HepG2 (cell line): ENCODE data around the gene EPB41L2. TPM values are rescaled to one million over a fixed set of nuclear protein-coding genes. Genes with fewer than 3 reads are reported as not detected.

Experiments used
- CCDC6 ChIP-seq: sonication (generic); formaldehyde crosslinking; IDR thresholded peaks from 2 replicates; pipeline ENCODE4 v1.8.1; 2022; ENCODE audit warnings: mild to moderate bottlenecking, missing genetic modification reagents, moderate library complexity
- DMAP1 ChIP-seq: IDR thresholded peaks from 2 replicates; pipeline ENCODE4 v1.6.1; 2016
- KLF9 ChIP-seq: IDR thresholded peaks from 2 replicates; pipeline ENCODE4 v1.6.1; 2016; ENCODE audit warnings: low read depth
- MATR3 ChIP-seq: sonication (generic); formaldehyde crosslinking; IDR thresholded peaks from 2 replicates; pipeline ENCODE4 v1.4.0; 2020; ENCODE audit warnings: missing genetic modification reagents
- PBX2 ChIP-seq: IDR thresholded peaks from 2 replicates; pipeline ENCODE4 v1.6.1; 2016; ENCODE audit warnings: control low read depth
- TGIF2 ChIP-seq: IDR thresholded peaks from 2 replicates; pipeline ENCODE4 v1.6.1; 2016; ENCODE audit warnings: control low read depth, missing compliant biosample characterization
- U2AF2 ChIP-seq: fragments of 200-400 bp; formaldehyde crosslinking; IDR thresholded peaks from 2 replicates; pipeline ENCODE4 v1.6.1; 2017; ENCODE audit warnings: low read depth, mild to moderate bottlenecking, low read length
- XRCC5 ChIP-seq: fragments of 200-400 bp; formaldehyde crosslinking; optimal IDR thresholded peaks from 2 replicates; pipeline ENCODE3; 2017; ENCODE audit warnings: mild to moderate bottlenecking, low read length
- ZNF382 ChIP-seq: sonication (generic); formaldehyde crosslinking; IDR thresholded peaks from 2 replicates; pipeline ENCODE4 v1.5.0; 2020; ENCODE audit warnings: missing genetic modification reagents, mild to moderate bottlenecking, borderline replicate concordance
- polyA plus RNA-seq, 8 experiments: library from polyadenylated mRNA; depleted of rRNA in 3 of 8; stranded (reverse) in 7 of 8; unstranded in 1 of 8; fragments of >200 nt; fragmentation: Illumina TruSeq in 4 of 8; extraction: Trizol in 4 of 8; gene quantifications; 2 replicates each; pipeline versions ENCODE4 v1.2.1 to v1.2.3, GENCODE V29; 2011 to 2016; ENCODE audit warnings: low read depth in 4 of 8, missing spikeins in 1 of 8, mixed read lengths in 1 of 8; ENCODE audit not compliant: insufficient read depth in 1 of 8
- total RNA-seq, 5 experiments: library from RNA; depleted of rRNA; stranded (reverse); fragments of >200 nt; fragmentation: Illumina TruSeq; extraction: Trizol; gene quantifications; 2 replicates each; pipeline ENCODE4 v1.2.3, GENCODE V29; 2016; ENCODE audit warnings: low read depth in 1 of 5
- TF ChIP-seq, protein P1 (sequence below): sonication (generic); formaldehyde crosslinking; IDR thresholded peaks from 2 replicates; pipeline ENCODE4 v1.9.0; 2022; ENCODE audit warnings: missing genetic modification reagents, mild to moderate bottlenecking, borderline replicate concordance
- TF ChIP-seq, protein P2 (sequence below): sonication (generic); formaldehyde crosslinking; IDR thresholded peaks from 2 replicates; pipeline ENCODE4 v1.8.1; 2023; ENCODE audit warnings: mild to moderate bottlenecking, moderate library complexity, missing genetic modification reagents
- TF ChIP-seq, protein P3 (sequence below): sonication (generic); formaldehyde crosslinking; IDR thresholded peaks from 2 replicates; pipeline ENCODE4 v1.5.1; 2020; ENCODE audit warnings: mild to moderate bottlenecking, missing genetic modification reagents, moderate library complexity
- TF ChIP-seq, protein P4 (sequence below): sonication (generic); formaldehyde crosslinking; conservative IDR thresholded peaks from 2 replicates; pipeline ENCODE4 v1.5.0; 2020; ENCODE audit warnings: missing genetic modification reagents
- TF ChIP-seq, protein P5 (sequence below): sonication (generic); formaldehyde crosslinking; IDR thresholded peaks from 2 replicates; pipeline ENCODE4 v1.8.0; 2022; ENCODE audit warnings: mild to moderate bottlenecking, missing genetic modification reagents, moderate library complexity
- TF ChIP-seq, protein P6 (sequence below): sonication (generic); formaldehyde crosslinking; IDR thresholded peaks from 2 replicates; pipeline ENCODE4 v1.5.0; 2020; ENCODE audit warnings: missing genetic modification reagents

Gene EPB41L2
- total and polyA plus RNA-seq, 2 of the 13 experiments (the other 11 are each of a cell fraction or from before 2014, with no cell fraction given), result 41.7 to 56.4 TPM

DNA sequence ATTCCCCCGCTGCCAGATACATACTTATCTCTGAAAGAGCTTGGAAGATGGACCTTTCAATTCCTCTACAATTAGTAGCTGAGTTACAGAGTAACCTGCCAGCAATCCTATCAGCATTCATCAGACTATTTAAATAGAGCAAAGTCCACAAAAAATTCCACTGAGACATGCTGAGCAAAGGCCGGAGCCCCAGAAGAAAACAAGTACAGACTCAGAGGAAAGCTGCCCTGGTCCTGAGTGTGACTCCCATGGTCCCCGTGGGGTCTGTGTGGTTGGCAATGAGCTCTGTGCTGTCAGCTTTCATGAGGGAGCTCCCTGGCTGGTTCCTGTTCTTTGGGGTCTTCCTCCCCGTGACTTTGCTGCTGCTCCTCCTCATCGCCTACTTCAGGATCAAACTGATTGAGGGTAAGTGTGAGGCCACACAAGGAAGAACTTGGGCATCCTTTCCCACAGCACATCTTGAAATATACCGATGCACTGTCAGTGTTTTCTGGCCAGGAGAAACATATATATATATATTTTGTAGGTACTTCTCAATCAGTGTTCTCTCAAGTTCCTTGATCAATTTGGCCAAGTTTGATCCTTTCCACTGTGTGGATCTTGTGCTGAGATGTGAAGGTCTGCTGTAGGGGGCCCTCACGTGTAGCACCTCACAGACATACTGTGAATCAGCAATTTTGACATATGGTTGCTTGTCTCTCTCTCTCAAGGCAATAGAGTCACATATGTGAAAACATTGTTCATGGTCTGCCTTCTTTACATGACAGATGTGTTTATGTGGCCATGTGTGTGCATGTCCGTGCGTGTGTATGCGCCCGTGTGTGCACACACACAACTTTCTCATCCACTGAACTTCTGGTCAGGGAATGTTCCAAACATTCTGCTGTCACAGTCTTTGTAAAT lies 235.5 kb downstream of the EPB41L2 start, which contains the start of gene SMLR1 (continued):
- TF ChIP-seq CCDC6 (no peak), TGIF2 (peak; percentile 59; the same call in 1 of the 2 replicates), KLF9 (CRISPR knock-in tag) (no peak), DMAP1 (CRISPR knock-in tag) (peak; percentile 57; the same call in 1 of the 2 replicates), U2AF2 (no peak), MATR3 (CRISPR knock-in tag) (no peak), XRCC5 (peak; percentile 34), ZNF382 (no peak), PBX2 (CRISPR knock-in tag) (no peak)
- TF ChIP-seq, protein P1, sequence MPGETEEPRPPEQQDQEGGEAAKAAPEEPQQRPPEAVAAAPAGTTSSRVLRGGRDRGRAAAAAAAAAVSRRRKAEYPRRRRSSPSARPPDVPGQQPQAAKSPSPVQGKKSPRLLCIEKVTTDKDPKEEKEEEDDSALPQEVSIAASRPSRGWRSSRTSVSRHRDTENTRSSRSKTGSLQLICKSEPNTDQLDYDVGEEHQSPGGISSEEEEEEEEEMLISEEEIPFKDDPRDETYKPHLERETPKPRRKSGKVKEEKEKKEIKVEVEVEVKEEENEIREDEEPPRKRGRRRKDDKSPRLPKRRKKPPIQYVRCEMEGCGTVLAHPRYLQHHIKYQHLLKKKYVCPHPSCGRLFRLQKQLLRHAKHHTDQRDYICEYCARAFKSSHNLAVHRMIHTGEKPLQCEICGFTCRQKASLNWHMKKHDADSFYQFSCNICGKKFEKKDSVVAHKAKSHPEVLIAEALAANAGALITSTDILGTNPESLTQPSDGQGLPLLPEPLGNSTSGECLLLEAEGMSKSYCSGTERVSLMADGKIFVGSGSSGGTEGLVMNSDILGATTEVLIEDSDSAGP (CRISPR knock-in tag), result peak; percentile 51
- TF ChIP-seq, protein P2, sequence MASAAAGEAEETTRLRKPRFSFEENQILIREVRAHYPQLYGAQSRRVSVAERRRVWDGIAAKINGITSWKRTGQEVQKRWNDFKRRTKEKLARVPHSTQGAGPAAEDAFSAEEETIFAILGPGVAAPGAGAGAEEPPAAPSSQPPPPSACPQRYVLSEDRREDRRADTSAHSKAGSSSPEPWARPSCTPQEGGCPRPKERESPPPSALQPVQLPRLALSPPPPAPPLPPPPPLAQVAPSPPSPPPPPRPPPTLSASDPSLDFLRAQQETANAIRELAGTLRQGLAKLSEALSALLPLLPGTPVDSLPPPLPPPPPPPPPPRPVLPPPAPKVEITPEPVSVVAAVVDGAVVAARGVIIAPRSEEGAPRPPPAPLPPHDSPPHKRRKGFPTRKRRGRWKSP (CRISPR knock-in tag), result peak; percentile 13; the same call in 1 of the 2 replicates
- TF ChIP-seq, protein P3, sequence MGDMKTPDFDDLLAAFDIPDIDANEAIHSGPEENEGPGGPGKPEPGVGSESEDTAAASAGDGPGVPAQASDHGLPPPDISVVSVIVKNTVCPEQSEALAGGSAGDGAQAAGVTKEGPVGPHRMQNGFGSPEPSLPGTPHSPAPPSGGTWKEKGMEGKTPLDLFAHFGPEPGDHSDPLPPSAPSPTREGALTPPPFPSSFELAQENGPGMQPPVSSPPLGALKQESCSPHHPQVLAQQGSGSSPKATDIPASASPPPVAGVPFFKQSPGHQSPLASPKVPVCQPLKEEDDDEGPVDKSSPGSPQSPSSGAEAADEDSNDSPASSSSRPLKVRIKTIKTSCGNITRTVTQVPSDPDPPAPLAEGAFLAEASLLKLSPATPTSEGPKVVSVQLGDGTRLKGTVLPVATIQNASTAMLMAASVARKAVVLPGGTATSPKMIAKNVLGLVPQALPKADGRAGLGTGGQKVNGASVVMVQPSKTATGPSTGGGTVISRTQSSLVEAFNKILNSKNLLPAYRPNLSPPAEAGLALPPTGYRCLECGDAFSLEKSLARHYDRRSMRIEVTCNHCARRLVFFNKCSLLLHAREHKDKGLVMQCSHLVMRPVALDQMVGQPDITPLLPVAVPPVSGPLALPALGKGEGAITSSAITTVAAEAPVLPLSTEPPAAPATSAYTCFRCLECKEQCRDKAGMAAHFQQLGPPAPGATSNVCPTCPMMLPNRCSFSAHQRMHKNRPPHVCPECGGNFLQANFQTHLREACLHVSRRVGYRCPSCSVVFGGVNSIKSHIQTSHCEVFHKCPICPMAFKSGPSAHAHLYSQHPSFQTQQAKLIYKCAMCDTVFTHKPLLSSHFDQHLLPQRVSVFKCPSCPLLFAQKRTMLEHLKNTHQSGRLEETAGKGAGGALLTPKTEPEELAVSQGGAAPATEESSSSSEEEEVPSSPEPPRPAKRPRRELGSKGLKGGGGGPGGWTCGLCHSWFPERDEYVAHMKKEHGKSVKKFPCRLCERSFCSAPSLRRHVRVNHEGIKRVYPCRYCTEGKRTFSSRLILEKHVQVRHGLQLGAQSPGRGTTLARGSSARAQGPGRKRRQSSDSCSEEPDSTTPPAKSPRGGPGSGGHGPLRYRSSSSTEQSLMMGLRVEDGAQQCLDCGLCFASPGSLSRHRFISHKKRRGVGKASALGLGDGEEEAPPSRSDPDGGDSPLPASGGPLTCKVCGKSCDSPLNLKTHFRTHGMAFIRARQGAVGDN, result peak; percentile 67
- TF ChIP-seq, protein P4, sequence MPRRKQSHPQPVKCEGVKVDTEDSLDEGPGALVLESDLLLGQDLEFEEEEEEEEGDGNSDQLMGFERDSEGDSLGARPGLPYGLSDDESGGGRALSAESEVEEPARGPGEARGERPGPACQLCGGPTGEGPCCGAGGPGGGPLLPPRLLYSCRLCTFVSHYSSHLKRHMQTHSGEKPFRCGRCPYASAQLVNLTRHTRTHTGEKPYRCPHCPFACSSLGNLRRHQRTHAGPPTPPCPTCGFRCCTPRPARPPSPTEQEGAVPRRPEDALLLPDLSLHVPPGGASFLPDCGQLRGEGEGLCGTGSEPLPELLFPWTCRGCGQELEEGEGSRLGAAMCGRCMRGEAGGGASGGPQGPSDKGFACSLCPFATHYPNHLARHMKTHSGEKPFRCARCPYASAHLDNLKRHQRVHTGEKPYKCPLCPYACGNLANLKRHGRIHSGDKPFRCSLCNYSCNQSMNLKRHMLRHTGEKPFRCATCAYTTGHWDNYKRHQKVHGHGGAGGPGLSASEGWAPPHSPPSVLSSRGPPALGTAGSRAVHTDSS (CRISPR knock-in tag), result no peak
- TF ChIP-seq, protein P5, sequence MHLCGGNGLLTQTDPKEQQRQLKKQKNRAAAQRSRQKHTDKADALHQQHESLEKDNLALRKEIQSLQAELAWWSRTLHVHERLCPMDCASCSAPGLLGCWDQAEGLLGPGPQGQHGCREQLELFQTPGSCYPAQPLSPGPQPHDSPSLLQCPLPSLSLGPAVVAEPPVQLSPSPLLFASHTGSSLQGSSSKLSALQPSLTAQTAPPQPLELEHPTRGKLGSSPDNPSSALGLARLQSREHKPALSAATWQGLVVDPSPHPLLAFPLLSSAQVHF, result no peak
- TF ChIP-seq, protein P6, sequence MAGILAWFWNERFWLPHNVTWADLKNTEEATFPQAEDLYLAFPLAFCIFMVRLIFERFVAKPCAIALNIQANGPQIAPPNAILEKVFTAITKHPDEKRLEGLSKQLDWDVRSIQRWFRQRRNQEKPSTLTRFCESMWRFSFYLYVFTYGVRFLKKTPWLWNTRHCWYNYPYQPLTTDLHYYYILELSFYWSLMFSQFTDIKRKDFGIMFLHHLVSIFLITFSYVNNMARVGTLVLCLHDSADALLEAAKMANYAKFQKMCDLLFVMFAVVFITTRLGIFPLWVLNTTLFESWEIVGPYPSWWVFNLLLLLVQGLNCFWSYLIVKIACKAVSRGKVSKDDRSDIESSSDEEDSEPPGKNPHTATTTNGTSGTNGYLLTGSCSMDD (CRISPR knock-in tag), result no peak
